DND-41 (cell line): ENCODE results near the gene CCT2.

Experiments used
- CTCF ChIP-seq: IDR thresholded peaks from 2 replicates; pipeline ENCODE4 v1.5.1; 2012; ENCODE audit warnings: borderline replicate concordance, low read length, moderate library complexity, mild to moderate bottlenecking; ENCODE audit not compliant: poor library complexity, severe bottlenecking; ENCODE audit errors: extremely low read depth
- EZH2 ChIP-seq: IDR thresholded peaks from 3 replicates; pipeline ENCODE4 v1.6.1; 2012; ENCODE audit warnings: borderline replicate concordance, low read depth, mild to moderate bottlenecking, moderate library complexity, low read length, inconsistent platforms; ENCODE audit not compliant: severe bottlenecking

- TF ChIP-seq CTCF (no peak), EZH2 (no peak)
These were observed 36.6 kb upstream of the CCT2 start for GRCh38 chr12:69548687-69549086.
